ENCODE measurements around the gene C16orf95.

DNA sequence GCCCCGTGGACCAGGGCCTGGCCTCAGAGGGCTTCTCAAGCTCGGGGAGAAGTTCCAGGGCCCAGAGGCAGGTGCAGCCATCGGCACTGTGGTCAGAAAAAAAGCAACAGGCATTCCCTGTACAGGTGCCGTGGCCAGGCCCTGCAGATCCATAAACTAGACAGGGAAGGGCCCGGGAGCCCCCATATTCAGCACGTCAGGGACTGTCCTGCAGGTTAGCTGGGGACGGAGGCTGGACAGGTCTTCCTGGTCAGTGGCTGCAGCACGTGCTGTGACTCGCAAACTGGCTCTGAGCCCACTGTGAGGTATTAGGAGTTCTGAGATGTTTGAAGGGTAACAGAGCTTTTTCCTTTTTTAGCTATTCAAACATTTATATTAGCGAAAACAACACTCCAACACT lies 15.0 kb upstream of the C16orf95 start:
- TF ChIP-seq EZH2 (IDR thresholded peaks at IDR 0.05; ENCODE audit: borderline replicate concordance, insufficient read depth, low read length, poor library complexity, severe bottlenecking) (no peak), CTCF (IDR thresholded peaks at IDR 0.05; ENCODE audit: poor library complexity, severe bottlenecking) (no peak), SMC3 (conservative IDR thresholded peaks at IDR 0.05; ENCODE audit: poor library complexity) (no peak)

Measured in neural cell (in vitro differentiated cells).